Prostate gland (tissue), 2 donors: ENCODE results near the gene GPR157.

Experiments
- CTCF ChIP-seq, 4 experiments: fragments of 200-600 bp in 2 of 4; fragments of 450-650 bp in 2 of 4; sonication (generic) in 2 of 4; IDR thresholded peaks; 1 replicate in 3 of 4; 2 replicates in 1 of 4; pipeline ENCODE4 v1.5.1; 2016 to 2019; ENCODE audit warnings: antibody characterized with exemption in 4 of 4, mild to moderate bottlenecking in 2 of 4, moderate library complexity in 2 of 4
- POLR2A ChIP-seq: fragments of 450-650 bp; IDR thresholded peaks from one replicate; pipeline ENCODE4 v1.6.1; 2016; ENCODE audit warnings: antibody characterized with exemption, mild to moderate bottlenecking
- POLR2AphosphoS5 ChIP-seq: sonication (generic); formaldehyde crosslinking; IDR thresholded peaks from one replicate; pipeline ENCODE4 v1.6.1; 2017; ENCODE audit warnings: antibody characterized with exemption

GRCh38 chr1:9106286-9106685 is 22.6 kb downstream of the GPR157 start:
- no peak for TF ChIP-seq POLR2A
- no peak for TF ChIP-seq CTCF (IDR thresholded peaks at IDR 0.05)
- no peak for TF ChIP-seq POLR2AphosphoS5
